Left kidney (tissue), 2 donors: ENCODE results near the gene TMEM26. TPM values are rescaled to one million over a fixed set of nuclear protein-coding genes. Genes with fewer than 3 reads are reported as not detected.

Experiments
- DNase-seq: peaks from one replicate; pipeline ENCODE4 v3.0.0-alpha.2; 2013
- polyA plus RNA-seq: library from polyadenylated mRNA; unstranded; fragments of 120-200 nt; gene quantifications from one replicate; pipeline ENCODE4 v1.2.1, GENCODE V29; 2013; ENCODE audit not compliant: insufficient read length

Gene TMEM26
- polyA plus RNA-seq, 1 donor = 9.0 TPM

DNA sequence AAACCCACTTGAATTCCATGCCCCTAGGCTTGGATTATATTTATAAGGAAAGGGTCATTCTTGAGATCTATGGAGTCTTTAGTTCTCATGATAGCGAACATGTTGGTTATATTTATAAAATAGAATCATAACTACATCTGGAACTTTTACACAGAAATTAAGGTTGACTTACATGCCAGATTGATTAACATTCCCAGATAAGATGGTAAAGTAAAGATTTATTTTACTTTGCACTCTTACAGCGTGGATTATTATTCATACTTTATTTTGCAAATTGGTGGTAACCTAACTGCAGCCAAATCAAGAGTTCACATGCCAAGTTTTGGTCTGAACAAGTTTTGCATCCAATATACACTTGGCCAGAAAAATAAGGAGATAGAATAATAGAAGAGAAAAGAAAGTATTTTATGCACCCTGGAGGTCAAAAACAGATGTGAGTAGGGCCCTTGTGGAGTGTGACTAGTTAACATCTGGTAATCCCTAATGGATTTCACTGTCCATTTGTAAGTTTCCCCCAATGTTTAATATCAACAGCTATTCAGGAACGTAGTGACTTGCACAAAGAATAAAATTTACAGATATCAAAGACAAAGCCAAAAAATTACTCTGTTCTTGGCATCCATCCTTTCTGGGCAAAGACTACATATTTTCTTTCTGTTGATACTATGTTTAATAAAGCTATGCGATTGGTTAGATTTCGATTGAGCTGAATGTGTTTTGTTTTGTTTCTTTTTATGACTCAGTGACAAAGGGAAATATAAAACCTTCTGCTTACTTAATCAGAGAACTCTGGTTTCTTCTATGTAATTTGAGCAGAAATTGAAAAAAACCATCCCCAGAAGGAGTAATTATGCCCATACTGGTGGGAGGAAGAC lies 10.1 kb upstream of the TMEM26 start:
- DNase-seq = no peak

DNA sequence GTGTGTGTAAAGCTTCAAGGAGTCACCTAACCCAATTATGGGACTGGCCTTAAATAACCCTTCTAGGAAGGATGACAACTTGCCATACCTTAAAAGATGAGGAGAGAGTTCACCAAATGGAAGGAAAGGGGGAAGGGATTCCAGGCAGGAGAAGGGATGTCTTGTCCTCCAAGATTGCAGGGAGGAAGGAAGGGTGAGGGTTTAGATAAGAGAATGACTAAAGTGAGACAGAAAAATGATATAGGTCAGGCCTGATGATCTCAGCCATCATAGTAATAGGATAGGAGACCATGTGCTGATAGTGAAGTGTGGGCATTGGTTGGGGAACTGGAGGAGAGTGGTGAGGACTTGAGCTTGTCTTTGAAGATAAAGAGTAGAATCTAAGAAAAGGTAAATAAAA lies 7.7 kb upstream of the TMEM26 start:
- DNase-seq = no peak

DNA sequence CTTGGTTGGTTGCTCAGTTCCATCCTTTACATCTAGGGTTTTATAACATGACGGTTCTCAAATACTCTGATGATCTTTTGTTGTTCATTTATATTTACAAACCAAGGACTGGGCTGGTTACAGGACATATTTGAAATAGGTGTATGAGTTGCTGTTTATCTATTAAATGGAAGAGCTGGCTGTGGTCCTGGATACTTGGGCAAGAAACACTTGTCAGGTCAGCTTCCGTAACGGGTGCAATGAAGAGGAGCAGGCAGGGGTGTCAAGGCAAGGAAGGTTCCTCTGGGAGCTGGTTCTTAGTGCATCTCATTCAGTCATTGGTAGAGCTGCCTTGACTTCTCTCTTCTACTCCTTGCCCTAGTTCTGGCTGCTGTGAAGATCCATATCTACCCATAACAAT lies 4.8 kb upstream of the TMEM26 start:
- DNase-seq = no peak

DNA sequence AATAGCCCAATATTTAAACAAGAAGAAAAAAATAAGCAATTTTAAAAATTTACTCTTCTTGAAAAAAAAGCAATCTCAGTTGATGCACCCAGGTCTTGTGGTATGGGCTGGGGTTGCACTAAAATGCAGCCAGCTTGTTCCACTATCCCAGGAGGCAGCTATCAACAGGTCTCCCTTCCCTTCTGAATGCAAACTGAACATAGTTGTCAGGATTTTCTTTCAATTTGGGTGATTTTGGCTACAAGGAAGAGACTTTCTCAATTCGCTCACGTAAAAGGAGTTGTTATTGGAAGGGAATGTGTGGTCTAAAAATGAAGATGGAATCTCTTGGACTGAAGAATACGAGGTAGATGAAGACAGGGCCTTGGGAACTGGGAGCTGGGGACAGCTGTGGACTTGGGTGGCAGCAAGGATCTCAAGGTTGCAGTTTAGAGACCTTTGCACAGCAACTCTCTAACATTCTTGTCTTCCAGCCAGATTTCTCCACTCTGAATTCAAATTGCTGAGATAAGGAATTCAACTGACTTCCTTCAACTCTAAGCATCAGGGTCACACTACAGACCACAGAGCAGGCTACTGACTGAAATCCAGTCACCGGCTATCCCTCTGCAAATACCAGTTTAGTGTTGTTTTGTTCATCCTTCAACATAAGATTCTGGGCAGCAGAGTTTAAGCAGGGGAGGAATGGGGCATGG lies 3.1 kb upstream of the TMEM26 start:
- DNase-seq = no peak

DNA sequence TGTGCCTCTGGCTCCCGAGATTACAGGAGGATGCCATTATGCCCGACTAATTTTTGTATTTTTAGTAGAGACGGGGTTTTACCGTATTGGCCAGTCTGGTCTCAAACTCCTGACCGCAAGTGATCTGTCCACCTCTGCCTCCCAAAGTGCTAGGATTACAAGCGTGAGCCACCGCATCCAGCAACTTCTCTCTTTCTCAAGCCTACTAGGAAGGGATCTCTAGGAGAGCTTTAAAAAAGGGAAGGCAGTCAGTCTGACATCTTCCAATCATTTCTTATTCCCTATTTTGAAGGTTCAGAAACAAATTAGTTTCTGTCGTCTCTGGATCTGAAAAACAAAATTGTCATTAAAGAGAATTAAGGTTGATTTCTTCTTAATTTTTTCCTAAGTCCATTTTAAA lies 2.5 kb upstream of the TMEM26 start:
- no peak for DNase-seq

DNA sequence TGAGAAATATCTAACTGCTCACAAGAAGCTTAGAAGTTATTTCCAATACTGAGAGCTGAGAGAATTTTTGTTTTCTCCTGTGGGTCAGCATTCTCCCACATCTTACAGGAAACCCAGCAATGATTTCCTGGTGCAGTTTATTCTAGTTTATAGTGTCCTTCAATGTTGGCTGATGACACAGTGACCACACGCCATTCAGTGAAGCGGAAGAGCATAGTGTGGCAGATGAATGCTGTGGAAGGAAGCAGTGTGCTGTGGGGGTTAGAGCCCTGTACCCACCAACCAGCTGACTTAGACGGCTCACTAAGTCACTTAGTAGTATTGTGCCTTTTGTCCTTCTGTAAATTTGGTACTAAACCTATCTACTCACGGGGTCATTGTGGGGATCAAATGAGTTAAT lies 1.4 kb upstream of the TMEM26 start:
- DNase-seq = no peak

DNA sequence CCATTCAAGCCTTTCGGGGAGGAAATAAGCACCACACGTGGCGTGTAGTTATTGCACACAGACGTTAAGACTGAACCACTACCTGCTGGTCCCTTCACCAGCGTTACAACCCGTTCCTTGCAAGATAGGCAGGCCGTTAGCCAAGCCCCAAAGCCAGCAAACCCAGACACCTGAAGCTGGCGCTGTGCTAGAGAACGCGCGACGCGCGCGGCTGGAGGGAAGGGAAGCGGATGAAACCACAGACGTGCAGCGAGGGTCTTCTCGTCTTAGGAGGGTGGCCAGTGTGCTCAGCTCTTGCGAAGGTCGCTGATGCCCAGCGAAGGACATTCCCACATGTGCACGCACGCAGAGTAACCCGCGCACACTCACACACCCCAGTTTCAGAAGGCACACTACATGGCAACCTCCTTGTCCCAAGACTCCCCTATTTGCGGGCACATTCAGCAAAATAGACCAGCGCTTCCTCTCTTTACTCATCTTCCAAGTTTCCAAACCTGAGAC lies 980 bp downstream of the TMEM26 start:
- no peak for DNase-seq

DNA sequence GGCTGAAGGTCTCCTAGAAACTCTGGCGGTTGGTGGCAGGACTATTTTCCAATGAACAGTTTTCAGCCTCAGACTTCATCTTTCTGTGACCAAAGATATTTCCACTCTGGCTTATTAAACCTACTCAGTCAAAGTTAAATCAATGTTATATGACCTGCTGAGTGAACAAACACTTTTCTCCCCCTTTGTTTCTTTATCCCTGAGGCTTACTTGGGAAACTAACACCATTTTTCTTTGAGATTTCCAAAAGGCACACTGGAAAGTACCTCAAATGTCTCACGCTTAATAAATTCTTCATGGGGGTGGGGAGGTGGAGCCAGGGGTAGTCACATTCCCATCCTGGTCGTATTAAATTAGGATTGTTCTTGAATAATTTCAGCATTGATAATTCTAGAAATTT lies 1.8 kb downstream of the TMEM26 start:
- DNase-seq = no peak

DNA sequence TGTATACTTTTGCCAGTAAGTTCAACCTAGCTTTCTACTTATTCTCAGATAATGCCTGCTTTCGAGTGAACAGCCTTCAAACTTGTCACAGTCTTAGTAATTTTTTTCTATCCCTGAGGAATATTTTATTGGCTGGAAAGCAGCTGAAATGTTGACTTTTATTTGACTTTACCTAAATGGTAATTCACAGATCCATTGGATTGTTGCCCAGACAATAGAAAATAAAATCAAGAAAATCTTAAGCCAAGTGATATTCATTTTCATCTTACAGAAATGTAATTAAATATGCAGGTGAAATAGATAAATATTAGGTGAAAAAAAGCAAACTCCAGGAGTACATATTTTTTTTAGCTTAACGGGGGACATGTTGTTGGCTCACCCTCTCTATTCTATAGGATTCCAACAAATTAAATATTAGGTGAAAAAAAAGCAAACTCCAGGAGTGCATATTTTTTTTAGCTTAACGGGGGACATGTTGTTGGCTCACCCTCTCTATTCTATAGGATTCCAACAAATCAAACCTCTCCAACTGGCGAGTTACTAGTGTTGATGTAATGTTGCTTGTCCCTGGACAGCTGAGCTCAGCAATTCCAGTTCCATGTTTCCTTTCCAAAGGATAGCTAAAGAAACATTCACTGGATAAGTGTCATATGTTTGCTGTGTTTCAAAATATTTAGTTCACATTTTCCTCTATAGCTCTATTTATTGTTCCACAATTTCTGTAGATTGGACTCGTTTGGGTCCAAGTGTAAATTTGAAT lies 4.2 kb downstream of the TMEM26 start:
- no peak for DNase-seq

DNA sequence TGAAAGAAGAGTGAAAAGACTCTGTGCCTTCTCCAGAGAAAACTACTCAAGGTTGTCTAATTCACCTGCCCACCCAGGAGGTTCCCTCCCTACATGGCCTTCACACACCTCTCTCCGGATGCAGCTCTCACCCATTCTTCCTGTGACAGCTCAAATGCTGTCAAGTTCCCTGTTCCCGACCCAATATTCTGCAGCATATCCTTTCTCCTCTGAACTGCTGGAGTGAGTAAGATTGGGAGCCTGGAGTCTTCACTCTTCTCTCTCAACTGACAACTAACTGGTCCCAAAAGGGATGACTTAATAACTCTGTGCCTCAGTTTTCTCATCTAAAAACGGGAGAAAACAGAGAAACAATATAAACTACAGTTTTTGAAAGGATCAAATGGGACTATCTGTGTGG lies 5.1 kb downstream of the TMEM26 start:
- DNase-seq = no peak

DNA sequence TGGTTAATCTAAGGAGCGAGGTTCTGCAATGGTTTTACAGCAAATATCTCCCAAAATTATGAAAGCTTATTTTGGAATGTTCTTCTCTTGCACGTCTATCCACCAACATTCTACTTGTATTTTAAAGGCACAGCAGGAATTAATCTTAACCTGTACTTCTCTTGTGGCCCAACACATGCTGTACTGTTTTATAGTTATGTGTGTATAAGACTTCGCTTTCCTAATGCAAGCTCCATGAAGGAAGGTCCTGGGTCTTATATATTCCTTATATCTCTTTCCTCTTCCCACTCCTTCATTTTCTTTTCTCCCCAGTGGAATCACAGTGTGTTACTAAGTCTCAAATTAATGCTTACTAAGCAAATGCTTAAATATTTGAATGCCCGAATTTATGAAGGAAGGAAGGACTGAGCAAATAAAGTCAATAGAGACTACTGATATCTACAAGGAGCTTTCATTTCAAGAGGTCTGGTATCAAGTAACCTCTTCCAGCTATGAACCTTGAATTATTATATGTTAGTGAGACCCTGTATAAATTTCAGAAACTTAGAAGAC lies 14.0 kb downstream of the TMEM26 start:
- no peak for DNase-seq

DNA sequence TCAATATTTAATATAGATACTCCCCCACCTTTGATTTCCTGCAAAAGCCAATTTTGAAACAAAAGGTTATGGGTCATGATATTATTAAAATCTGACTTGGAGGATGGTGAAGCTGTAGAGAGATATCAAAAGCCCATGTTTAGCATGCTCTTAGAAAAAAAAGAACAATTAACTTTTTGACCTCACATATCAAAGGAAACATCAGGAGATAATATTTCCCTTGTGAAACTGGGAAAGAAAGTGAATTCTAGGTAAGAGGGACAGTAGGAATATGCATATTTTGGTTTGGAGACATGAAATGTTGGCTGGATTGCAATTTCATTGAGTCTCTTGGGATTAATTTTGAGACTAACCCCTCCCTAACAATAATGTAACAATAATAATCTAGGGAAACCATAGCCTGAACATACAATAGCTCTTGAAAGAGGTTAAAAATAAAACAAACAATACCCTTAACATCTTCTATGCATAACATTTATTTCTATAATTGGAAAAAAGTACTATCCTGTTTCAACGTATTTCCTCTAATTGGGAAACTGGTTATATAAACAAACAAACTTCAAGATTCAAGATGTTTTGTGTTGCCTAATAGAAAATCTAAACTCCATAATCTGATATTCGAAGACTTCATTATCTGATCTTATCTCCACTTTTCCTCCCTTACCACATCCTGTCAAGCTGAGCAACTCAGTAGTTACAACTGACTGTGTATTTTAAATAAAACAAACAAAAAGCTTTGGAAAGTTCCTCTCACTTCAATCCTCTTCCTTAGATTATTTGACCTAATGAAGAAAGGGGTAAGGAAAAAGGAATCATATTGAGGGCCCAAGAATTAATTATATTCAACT lies 14.8 kb downstream of the TMEM26 start:
- no peak for DNase-seq

DNA sequence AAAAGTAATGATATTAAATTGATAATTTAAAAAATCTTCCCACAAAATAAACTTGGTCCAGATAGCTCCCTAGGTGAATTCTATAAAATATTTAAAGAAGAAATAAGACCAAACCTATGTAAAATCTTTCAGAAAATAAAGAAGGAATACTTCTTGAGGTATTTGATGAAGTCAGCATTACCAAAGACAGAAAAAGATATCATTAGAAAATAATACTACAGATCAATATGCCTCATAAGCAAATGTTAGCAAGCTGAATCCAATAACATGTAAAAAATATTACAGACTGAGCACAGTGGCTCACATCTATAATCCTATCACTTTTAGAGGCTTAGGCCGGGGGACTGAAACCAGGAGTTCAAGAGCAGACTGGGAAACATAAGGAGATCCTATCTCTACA lies 30.0 kb downstream of the TMEM26 start:
- no peak for DNase-seq

DNA sequence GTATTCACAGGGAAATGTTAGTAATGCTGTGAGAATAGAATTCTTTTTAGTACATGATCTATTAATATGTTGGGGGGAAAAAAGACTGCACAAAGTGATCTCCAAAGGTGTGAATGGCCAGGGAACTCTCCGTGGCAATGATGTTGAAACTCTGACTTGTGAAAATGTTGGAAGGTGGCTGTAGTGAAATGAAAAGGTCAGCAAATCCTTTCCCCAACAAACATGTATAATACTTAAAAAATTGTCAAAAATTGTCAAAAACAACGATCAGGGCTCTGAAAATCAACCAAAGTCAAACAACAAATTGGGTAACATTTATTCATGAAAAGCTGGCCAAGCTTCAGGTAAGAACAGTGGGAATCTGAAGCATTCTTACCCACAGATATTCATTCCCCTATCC lies 35.5 kb downstream of the TMEM26 start:
- no peak for DNase-seq

DNA sequence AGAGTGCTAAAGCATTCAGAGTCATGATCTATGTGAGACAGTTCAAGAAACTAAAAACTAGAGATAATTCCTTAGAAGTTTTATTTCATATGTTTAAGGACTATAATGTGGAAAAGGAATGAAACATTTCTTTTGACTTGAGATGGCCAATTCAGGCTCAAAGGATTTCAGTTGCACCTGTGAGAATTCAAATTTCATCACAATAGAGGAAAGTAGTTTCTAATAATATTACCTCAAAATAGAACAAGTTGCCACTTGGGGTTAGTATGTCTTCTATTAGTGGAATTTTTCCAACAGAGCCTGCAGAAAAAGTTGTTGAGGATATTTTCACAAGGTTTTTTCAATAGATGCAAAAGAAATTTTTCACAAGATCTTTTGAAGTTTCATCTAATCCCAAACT lies 37.4 kb downstream of the TMEM26 start:
- no peak for DNase-seq

DNA sequence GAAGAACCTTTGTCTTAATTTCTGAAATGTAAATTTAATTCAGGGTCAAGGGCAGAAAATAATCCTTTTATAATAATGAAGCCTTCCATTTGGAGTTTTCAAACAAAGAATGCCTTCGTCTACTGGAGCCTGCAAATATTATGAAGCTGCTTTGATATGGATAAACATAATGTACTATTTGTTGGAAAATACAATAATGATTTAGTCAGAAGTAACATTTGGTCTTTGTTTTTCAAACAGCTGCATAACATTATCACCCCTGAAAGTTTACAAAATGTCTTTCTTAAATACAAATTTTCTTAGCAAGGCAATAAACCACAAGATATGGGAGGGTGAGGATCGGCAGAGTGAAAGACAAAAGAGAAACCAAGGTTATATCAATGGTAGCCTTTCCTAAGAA lies 41.5 kb downstream of the TMEM26 start:
- DNase-seq = no peak

DNA sequence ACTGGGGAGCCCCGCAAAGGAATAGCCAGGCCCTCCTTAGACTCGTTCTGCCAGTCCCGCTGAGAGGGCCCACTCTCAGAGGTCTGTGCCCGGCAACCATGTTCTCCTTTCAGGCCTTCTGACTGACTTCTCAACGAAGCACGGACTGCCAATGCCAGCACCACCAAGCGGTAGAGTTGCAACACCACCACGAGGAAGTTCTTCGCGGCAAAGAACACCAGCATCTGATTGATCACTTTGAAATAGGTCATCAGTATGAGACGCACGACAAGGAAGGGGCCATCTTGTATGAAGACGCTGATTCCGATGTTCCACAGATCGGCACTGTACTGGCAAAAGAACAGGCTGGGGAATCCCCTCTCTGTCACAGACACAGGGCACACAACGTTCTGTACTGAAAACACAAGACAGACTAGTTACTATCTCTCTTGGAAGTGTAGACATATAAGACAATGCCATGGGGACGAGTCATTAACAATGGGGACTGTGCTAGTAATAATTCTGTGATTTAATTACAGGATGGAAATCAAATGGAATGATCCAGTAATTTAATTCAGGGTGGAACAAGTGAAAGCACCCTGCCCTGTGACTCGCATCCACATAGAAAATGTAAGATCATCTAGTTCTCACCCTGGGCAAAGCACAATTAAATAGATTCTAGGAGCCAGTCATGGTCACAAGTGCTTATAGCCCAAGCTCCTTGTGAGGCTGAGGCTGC lies 42.7 kb downstream of the TMEM26 start:
- no peak for DNase-seq

DNA sequence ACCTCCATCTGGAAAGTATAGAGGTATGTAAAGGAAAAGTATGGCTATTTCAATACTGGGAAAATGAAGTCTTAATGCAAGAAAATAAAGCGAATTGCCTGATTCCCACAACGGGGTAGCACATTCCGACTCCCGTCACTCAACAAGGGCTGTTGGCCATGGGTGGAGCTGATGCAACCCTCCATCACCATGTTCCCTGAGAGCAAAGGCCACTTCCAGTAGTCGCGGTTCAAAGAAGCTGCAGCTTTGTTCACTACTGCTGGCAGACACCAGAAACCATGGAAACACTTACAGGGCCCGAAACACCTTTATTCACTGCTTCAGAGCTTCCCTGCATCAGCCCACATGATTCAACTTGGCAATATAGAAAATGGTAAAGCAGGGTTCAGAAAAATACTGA lies 44.0 kb downstream of the TMEM26 start:
- no peak for DNase-seq

DNA sequence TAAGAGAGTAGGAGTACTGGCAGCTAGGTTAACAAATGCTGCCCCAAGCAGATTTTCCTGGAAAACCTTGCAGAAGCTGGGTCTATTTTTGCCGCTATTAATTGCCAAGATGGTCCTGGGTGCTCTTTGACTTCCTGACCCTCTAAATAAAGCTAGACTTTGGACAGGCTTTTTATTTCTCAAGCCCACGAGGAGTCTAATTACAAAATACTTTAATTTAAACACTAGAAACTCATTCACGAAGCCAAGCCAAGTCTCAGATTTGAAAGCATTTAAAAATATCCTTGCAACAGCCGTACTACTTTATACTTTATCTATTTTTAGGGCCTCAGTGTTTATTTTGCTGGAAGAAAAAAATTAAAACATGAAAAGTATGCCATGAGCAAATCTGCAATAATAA lies 45.1 kb downstream of the TMEM26 start:
- peak; percentile 46 for DNase-seq

DNA sequence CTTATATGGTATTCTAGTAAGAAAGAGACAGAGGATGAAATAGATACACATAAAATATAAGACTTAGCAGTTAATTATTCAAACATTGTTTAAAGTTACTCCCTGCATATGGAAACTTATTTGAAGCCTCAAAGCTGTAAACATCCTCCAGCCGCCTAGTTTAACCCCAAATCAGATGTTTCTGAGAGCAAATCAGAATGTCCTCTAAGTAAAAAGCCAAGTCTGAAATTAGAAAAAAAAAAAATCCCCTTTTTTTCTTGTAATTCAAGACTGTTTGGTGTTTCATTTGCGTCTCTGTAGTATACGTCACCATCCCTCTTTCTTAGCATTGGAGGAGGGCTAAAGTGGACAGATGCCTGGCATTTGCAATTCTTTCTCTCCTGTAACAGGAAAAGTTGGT lies 46.4 kb downstream of the TMEM26 start:
- no peak for DNase-seq

DNA sequence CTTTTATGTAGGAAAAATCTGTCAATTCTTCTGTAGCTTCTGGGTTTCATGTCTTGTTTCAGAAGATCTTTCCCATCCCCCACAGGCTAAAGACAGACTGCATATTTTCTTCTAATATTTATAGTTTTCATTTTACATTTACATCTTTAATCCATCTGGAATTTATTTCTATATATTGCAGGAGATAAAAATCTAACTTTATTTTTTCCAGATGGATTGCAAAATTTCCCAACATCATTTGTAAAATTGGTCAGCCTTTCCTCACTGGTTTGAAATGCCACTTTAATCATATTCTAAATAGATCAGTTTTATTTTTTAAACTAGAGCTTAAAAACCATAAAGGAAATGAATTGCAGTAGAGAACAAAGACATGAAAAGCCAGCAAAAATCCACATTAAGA lies 46.9 kb downstream of the TMEM26 start:
- DNase-seq = no peak
